Peyer's patch (tissue), 4 donors: ENCODE data around the gene SPTA1. TPM values are rescaled to one million over a fixed set of nuclear protein-coding genes. Genes with fewer than 3 reads are reported as not detected.

Experiments
- DNase-seq, 3 donors: peaks; one replicate each; pipeline ENCODE4 v3.0.0-alpha.2; 2017 to 2019
- H3K27ac ChIP-seq, 4 donors: fragments of 200-600 bp; sonication (generic); one replicate each; pipeline ENCODE4 v1.5.1; 2016 to 2019
- H3K27me3 ChIP-seq, 2 donors: fragments of 200-600 bp; sonication (generic); one replicate each; pipeline ENCODE4 v1.5.1; 2019
- H3K36me3 ChIP-seq, 3 donors: fragments of 200-600 bp; sonication (generic); one replicate each; pipeline ENCODE4 v1.5.1; 2016 to 2019
- H3K4me1 ChIP-seq, 4 donors: fragments of 200-600 bp; sonication (generic); one replicate each; pipeline ENCODE4 v1.5.1; 2016 to 2019
- H3K4me3 ChIP-seq, 4 donors: fragments of 200-600 bp; sonication (generic); 1 replicate in 3 of 4; 2 replicates in 1 of 4; pipeline ENCODE4 v1.5.1; 2016 to 2019; ENCODE audit warnings: mild to moderate bottlenecking in 1 of 4
- H3K9me3 ChIP-seq, 4 donors: fragments of 200-600 bp; sonication (generic); one replicate each; pipeline ENCODE4 v1.5.1; 2016 to 2019; ENCODE audit warnings: mild to moderate bottlenecking in 1 of 4
- POLR2A ChIP-seq, 2 donors: fragments of 450-650 bp; IDR thresholded peaks; one replicate each; pipeline ENCODE4 v1.5.1; 2017; ENCODE audit warnings: antibody characterized with exemption in 2 of 2, mild to moderate bottlenecking in 2 of 2, moderate library complexity in 2 of 2
- total RNA-seq, 4 donors: library from RNA; depleted of rRNA; stranded (reverse); fragments of >200 nt; gene quantifications; one replicate each; pipeline ENCODE4 v1.1.0, GENCODE V29; 2016
- TF ChIP-seq, protein P1 (sequence below), 6 experiments: fragments of 450-650 bp in 4 of 6; fragments of 200-600 bp in 2 of 6; sonication (generic) in 1 of 6; IDR thresholded peaks; one replicate each; pipeline ENCODE4 v1.5.1; 2017 to 2019; ENCODE audit warnings: antibody characterized with exemption in 6 of 6, mild to moderate bottlenecking in 3 of 6, moderate library complexity in 1 of 6

SPTA1 gene
- total RNA-seq, 4 donors from 2014 or later, result not detected

DNA sequence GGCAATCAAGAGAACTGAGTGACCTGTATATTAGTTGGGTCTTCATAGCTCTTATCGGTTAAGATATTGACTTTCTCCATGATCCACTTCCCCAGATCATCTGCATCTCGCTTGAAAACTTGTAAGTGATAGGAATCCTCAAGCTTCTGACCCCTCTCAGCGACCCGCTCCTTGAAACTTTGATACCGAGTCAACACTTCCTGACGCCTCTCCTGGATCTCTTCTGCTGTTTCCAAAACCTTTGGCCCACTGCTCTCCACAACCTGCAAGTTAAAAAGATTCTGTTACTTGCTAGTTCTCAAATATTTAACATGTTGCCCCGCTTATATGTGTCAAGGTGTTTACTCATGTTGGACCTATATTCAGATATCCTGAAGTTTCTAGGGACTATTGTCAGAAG lies 1.4 kb downstream of the SPTA1 start:
- no peak for TF ChIP-seq POLR2A (IDR thresholded peaks at IDR 0.05)
- TF ChIP-seq, protein P1, sequence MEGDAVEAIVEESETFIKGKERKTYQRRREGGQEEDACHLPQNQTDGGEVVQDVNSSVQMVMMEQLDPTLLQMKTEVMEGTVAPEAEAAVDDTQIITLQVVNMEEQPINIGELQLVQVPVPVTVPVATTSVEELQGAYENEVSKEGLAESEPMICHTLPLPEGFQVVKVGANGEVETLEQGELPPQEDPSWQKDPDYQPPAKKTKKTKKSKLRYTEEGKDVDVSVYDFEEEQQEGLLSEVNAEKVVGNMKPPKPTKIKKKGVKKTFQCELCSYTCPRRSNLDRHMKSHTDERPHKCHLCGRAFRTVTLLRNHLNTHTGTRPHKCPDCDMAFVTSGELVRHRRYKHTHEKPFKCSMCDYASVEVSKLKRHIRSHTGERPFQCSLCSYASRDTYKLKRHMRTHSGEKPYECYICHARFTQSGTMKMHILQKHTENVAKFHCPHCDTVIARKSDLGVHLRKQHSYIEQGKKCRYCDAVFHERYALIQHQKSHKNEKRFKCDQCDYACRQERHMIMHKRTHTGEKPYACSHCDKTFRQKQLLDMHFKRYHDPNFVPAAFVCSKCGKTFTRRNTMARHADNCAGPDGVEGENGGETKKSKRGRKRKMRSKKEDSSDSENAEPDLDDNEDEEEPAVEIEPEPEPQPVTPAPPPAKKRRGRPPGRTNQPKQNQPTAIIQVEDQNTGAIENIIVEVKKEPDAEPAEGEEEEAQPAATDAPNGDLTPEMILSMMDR (IDR thresholded peaks at IDR 0.05), result no peak
- Histone ChIP-seq H3K27me3 (no peaks in the 10 kb centered on the region), H3K9me3 (no peaks in the 10 kb centered on the region), H3K4me3 (no peak overlapping the region), H3K27ac (no peak overlapping the region), H3K36me3 (no peaks in the 10 kb centered on the region), H3K4me1 (no peaks in the 10 kb centered on the region)
- DNase-seq, result no peak

DNA sequence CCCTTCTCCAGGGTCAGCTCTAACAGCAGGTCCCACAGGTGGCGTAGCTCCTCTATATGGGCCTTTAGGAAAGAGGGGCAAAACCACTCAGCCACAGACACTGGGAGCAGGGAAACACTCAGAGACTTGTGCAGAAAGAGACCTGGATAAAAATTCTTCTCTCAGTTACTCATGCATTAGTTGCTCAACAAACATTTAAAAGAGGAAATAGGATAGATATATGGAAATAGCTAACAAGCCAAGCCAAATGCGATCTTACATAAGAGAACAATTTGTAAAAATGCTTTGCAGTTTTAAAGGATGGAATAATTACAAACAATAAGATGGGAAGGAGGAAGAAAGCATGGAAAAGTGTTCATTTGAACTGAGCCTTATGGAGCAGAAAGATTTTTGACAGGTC lies 4.9 kb downstream of the SPTA1 start:
- Histone ChIP-seq H3K27me3 (no peaks in the 10 kb centered on the region), H3K36me3 (no peaks in the 10 kb centered on the region), H3K4me3 (no peak overlapping the region), H3K9me3 (no peaks in the 10 kb centered on the region), H3K4me1 (no peaks in the 10 kb centered on the region), H3K27ac (no peak overlapping the region)
- no peak for DNase-seq
- TF ChIP-seq, protein P1 (IDR thresholded peaks at IDR 0.05), result no peak
- no peak for TF ChIP-seq POLR2A (IDR thresholded peaks at IDR 0.05)

DNA sequence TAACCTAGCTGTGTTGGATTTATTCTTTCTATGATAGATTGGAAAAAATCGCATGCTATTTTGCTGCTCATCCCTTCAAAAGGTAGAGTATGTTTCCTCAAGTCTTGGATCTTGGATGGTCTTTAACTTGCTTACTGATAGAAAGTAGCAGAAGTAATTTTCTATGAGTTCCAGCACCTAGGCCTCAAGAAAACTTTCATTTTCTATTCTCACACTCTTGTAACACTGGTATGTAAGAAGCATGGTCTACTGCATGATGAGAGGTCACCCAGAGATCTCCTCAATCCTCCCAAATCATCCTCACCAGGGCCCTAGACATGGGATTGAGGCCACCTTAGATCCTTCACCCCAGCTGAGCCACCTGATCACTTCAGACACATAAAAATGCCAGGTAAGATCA lies 7.2 kb downstream of the SPTA1 start:
- DNase-seq, result no peak
- no peak overlapping the region for H3K4me3 ChIP-seq
- H3K9me3 ChIP-seq, result no peaks in the 10 kb centered on the region
- H3K27me3 ChIP-seq, result no peaks in the 10 kb centered on the region
- TF ChIP-seq POLR2A (IDR thresholded peaks at IDR 0.05), result no peak
- TF ChIP-seq, protein P1 (IDR thresholded peaks at IDR 0.05), result no peak
- no peaks in the 10 kb centered on the region for H3K36me3 ChIP-seq
- H3K4me1 ChIP-seq, result no peaks in the 10 kb centered on the region
- no peak overlapping the region for H3K27ac ChIP-seq

DNA sequence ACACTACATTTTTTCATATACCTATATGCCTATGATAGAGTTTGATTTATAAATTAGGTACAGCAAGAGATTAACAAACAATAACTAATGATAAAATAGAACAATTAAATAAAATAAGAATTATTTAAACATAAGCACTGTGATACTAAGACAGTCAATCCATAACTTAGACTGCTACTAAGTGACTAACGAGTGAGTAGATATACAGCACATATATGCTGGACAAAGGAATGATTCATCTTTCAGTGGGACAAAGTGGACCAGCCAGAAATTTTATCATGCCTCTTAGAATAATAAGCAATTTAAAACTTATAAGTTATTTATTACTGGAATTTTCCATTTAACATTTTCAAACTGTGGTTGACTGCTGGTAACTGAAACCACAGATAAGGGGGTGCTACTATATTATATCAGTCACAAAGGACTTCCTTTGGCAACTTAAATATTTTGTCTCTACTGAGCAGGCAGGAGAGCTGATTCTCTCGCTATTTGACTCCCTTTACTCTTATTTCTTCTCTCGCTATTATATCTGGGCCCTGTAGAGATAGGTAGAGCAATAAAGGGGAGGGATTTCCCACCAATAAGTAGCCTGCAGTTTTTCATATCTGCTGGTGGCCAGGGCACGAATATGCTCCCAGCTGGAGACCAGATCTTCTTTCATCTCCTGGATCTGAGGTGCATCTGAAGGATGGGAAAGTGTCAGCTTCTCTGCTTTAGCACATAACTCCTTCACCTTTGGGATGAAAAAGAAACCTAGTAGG lies 10.8 kb downstream of the SPTA1 start:
- no peaks in the 10 kb centered on the region for H3K4me1 ChIP-seq
- H3K36me3 ChIP-seq, result no peaks in the 10 kb centered on the region
- no peak overlapping the region for H3K27ac ChIP-seq
- H3K4me3 ChIP-seq, result no peak overlapping the region
- no peak for DNase-seq
- H3K27me3 ChIP-seq, result no peaks in the 10 kb centered on the region
- no peaks in the 10 kb centered on the region for H3K9me3 ChIP-seq
- TF ChIP-seq, protein P1 (IDR thresholded peaks at IDR 0.05), result no peak
- no peak for TF ChIP-seq POLR2A (IDR thresholded peaks at IDR 0.05)

DNA sequence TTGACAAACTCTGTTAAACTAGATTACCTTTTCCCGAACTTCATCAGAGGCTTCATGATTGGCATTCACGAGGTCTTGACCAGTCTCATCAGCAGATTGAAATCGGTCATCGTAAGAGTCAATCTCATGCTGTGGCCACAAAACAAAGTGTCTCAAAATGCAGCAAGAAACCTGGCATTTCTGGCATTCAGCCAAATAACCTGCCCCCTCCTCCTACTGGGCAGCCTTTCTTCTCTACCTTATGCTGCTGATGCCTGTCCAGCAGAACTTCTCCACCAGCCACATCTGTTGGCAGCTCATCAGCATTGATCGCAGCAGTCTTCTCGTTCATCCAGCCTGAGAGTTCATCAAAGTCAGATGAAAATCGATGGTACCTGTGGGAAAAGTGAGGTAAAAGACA lies 12.2 kb downstream of the SPTA1 start:
- H3K4me1 ChIP-seq, result no peaks in the 10 kb centered on the region
- H3K4me3 ChIP-seq, result no peak overlapping the region
- DNase-seq, result no peak
- TF ChIP-seq, protein P1 (IDR thresholded peaks at IDR 0.05), result no peak
- no peak for TF ChIP-seq POLR2A (IDR thresholded peaks at IDR 0.05)
- H3K27ac ChIP-seq, result no peak overlapping the region
- no peaks in the 10 kb centered on the region for H3K27me3 ChIP-seq
- H3K36me3 ChIP-seq, result no peaks in the 10 kb centered on the region
- no peaks in the 10 kb centered on the region for H3K9me3 ChIP-seq
